Measurements from ENCODE around the gene TRMT1L. TPM values are rescaled to one million over a fixed set of nuclear protein-coding genes. Genes with fewer than 3 reads are reported as not detected.

TRMT1L gene
- total and polyA plus RNA-seq, 2 of the 8 experiments (the other 6 are each of a cell fraction or from before 2014, with no cell fraction given) = 13.8 to 22.3 TPM

DNA sequence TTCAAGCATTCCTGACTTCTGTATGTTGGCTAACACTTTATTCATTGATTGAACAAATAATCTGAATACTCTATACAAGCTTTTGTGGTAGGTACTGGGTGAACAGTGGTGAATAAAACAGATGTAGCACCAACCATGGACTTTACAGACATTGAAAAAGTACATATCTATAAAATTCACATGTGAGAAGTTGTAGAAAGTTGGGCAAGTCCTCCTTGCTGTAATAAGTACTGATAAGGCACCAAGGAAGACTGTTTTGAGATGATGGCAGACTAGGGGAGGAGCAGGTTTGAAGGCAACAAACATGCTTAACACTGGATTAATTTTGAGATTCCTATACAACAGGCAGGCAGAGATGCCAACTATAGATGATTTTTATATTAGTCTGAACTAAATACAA lies 69.0 kb downstream of the TRMT1L start (continued):
- TF ChIP-seq RBBP5 (IDR thresholded peaks at IDR 0.05; ENCODE audit: borderline replicate concordance, low read depth, low read length) = no peak
- TF ChIP-seq RAD21 (IDR thresholded peaks at IDR 0.05 in 1 of 2, conservative IDR thresholded peaks at IDR 0.05 in 1 of 2; ENCODE audit: low read depth in 2 of 2, low read length in 2 of 2) = no peak
- TF ChIP-seq CHD1 (IDR thresholded peaks at IDR 0.05; ENCODE audit: low read depth, low read length) = no peak
- TF ChIP-seq NANOG (IDR thresholded peaks at IDR 0.05; ENCODE audit: insufficient read depth, low read depth, low read length, poor library complexity, severe bottlenecking) = no peak
- no peak for TF ChIP-seq POLR2A (IDR thresholded peaks at IDR 0.05; ENCODE audit: control extremely low read depth in 1 of 2, low read depth in 2 of 2, low read length in 2 of 2)
- no peak for TF ChIP-seq KDM4A (IDR thresholded peaks at IDR 0.05; ENCODE audit: low read depth, low read length, severe bottlenecking)
- no peak for TF ChIP-seq CREB1 (IDR thresholded peaks at IDR 0.05)
- no peak for TF ChIP-seq RXRA (IDR thresholded peaks at IDR 0.05; ENCODE audit: insufficient read depth, low read depth, low read length)

Measured in H1 (cell line).